Chondrocyte (in vitro differentiated cells): ENCODE data around the gene HES7. TPM values are rescaled to one million over a fixed set of nuclear protein-coding genes. Genes with fewer than 3 reads are reported as not detected.
"Not testable (repeated sequence)": the region's sequence is repeated elsewhere in the genome, so short reads cannot be mapped to it uniquely, and the experiment has no call there.

ENCODE experiments used
- DNase-seq: peaks from one replicate; pipeline ENCODE4 v3.0.0; 2021; ENCODE audit warnings: mixed read lengths, low spot score
- H3K27ac Mint-ChIP-seq: one replicate; pipeline ENCODE4 v1.8.0; 2021; ENCODE audit warnings: mild to moderate bottlenecking, moderate library complexity, mixed read lengths; ENCODE audit not compliant: unreplicated experiment
- H3K27me3 Mint-ChIP-seq: 2 replicates; pipeline ENCODE4 v1.8.0; 2021; ENCODE audit warnings: low read depth, mixed read lengths
- H3K36me3 Mint-ChIP-seq: 2 replicates; pipeline ENCODE4 v1.8.0; 2021; ENCODE audit warnings: low read depth, mixed read lengths
- H3K4me1 Mint-ChIP-seq: 2 replicates; pipeline ENCODE4 v1.8.0; 2021; ENCODE audit warnings: low read depth, mild to moderate bottlenecking, mixed read lengths
- H3K4me3 Mint-ChIP-seq: one replicate; pipeline ENCODE4 v1.8.0; 2021; ENCODE audit warnings: mild to moderate bottlenecking, moderate library complexity, mixed read lengths; ENCODE audit not compliant: unreplicated experiment
- H3K9me3 Mint-ChIP-seq: 2 replicates; pipeline ENCODE4 v1.8.0; 2021; ENCODE audit warnings: low read depth, mixed read lengths
- CTCF ChIP-seq: fragments of 200-600 bp; sonication (generic); IDR thresholded peaks from 2 replicates; pipeline ENCODE4 v1.5.0; 2021; ENCODE audit warnings: antibody characterized with exemption, mild to moderate bottlenecking, moderate library complexity
- total RNA-seq: library from RNA; stranded (reverse); gene quantifications from 3 replicates; pipeline ENCODE4 v1.2.1, GENCODE V29; 2021

Gene HES7
- total RNA-seq, 1 donor from 2014 or later, result 1.5 TPM

- H3K27ac Mint-ChIP-seq, result no peak overlapping the region
- no peak for TF ChIP-seq CTCF
- H3K4me1 Mint-ChIP-seq, result peaks cover 27% of the 10 kb centered on the region
- H3K4me3 Mint-ChIP-seq, result no peak overlapping the region
- H3K9me3 Mint-ChIP-seq, result no peaks in the 10 kb centered on the region
- H3K27me3 Mint-ChIP-seq, result peaks cover 32% of the 10 kb centered on the region
- no peaks in the 10 kb centered on the region for H3K36me3 Mint-ChIP-seq
- no peak for DNase-seq
Measured at GRCh38 chr17:8116776-8117175, 7.1 kb downstream of the HES7 start.

GRCh38 chr17:8110907-8111306, 13.0 kb downstream of the HES7 start:
- peaks cover 45% of the 10 kb centered on the region for H3K27me3 Mint-ChIP-seq
- TF ChIP-seq CTCF, result no peak
- peaks cover 4% of the 10 kb centered on the region for H3K4me1 Mint-ChIP-seq
- H3K4me3 Mint-ChIP-seq, result no peak overlapping the region
- no peak overlapping the region for H3K27ac Mint-ChIP-seq
- no peaks in the 10 kb centered on the region for H3K36me3 Mint-ChIP-seq
- H3K9me3 Mint-ChIP-seq, result no peaks in the 10 kb centered on the region
- DNase-seq, result no peak

- TF ChIP-seq CTCF, result peak; percentile 39
- no peaks in the 10 kb centered on the region for H3K9me3 Mint-ChIP-seq
- peaks cover 6% of the 10 kb centered on the region for H3K4me1 Mint-ChIP-seq
- H3K36me3 Mint-ChIP-seq, result no peaks in the 10 kb centered on the region
- no peak for DNase-seq
- no peak overlapping the region for H3K27ac Mint-ChIP-seq
- H3K4me3 Mint-ChIP-seq, result no peak overlapping the region
- H3K27me3 Mint-ChIP-seq, result peaks cover 42% of the 10 kb centered on the region
Measured at GRCh38 chr17:8110456-8110804, 13.5 kb downstream of the HES7 start.

GRCh38 chr17:8109661-8110455, 14.0 kb downstream of the HES7 start:
- DNase-seq, result no peak
- H3K36me3 Mint-ChIP-seq, result no peaks in the 10 kb centered on the region
- H3K4me1 Mint-ChIP-seq, result peaks cover 6% of the 10 kb centered on the region
- no peaks in the 10 kb centered on the region for H3K9me3 Mint-ChIP-seq
- no peak overlapping the region for H3K27ac Mint-ChIP-seq
- peak; percentile 86 for TF ChIP-seq CTCF
- peaks cover 39% of the 10 kb centered on the region for H3K27me3 Mint-ChIP-seq
- H3K4me3 Mint-ChIP-seq, result no peak overlapping the region

GRCh38 chr17:8108972-8109660, 14.8 kb downstream of the HES7 start:
- Mint-ChIP-seq H3K27me3 (peaks cover 33% of the 10 kb centered on the region), H3K4me1 (peaks cover 6% of the 10 kb centered on the region), H3K36me3 (no peaks in the 10 kb centered on the region), H3K9me3 (no peaks in the 10 kb centered on the region), H3K27ac (no peak overlapping the region), H3K4me3 (no peak overlapping the region)
- no peak for DNase-seq
- TF ChIP-seq CTCF, result no peak

GRCh38 chr17:8106980-8107379, 16.9 kb downstream of the HES7 start:
- not testable (repeated sequence) for DNase-seq, H3K4me1 Mint-ChIP-seq, H3K36me3 Mint-ChIP-seq, H3K27ac Mint-ChIP-seq, H3K9me3 Mint-ChIP-seq, H3K4me3 Mint-ChIP-seq
- peaks cover 17% of the 10 kb centered on the region for H3K27me3 Mint-ChIP-seq
